H9 (cell line): Measurements from ENCODE around the gene GRIP1. TPM values are rescaled to one million over a fixed set of nuclear protein-coding genes. Genes with fewer than 3 reads are reported as not detected.

Experiments
- DNase-seq: peaks from one replicate; pipeline ENCODE4 v3.0.0-alpha.2; 2017
- H2AFZ ChIP-seq: one replicate; pipeline ENCODE4 v1.6.1; 2013; ENCODE audit warnings: mild to moderate bottlenecking, low read length, control low read depth, moderate library complexity
- H2AK5ac ChIP-seq: 2 replicates; pipeline ENCODE4 v1.6.1; 2013; ENCODE audit warnings: low read length, control low read depth, mixed read lengths; ENCODE audit not compliant: insufficient read length
- H2BK120ac ChIP-seq: one replicate; pipeline ENCODE4 v1.6.1; 2013; ENCODE audit warnings: low read depth, mild to moderate bottlenecking, low read length, control low read depth, inconsistent platforms; ENCODE audit not compliant: poor library complexity, severe bottlenecking
- H2BK12ac ChIP-seq: 2 replicates; pipeline ENCODE4 v1.6.1; 2013; ENCODE audit warnings: low read length, control low read depth, mixed read lengths, low read depth; ENCODE audit not compliant: insufficient read length
- H2BK15ac ChIP-seq: 2 replicates; pipeline ENCODE4 v1.6.1; 2013; ENCODE audit warnings: low read depth, low read length, control low read depth
- H2BK20ac ChIP-seq: one replicate; pipeline ENCODE4 v1.6.1; 2013; ENCODE audit warnings: low read depth, mild to moderate bottlenecking, low read length, control low read depth, inconsistent platforms; ENCODE audit not compliant: poor library complexity, severe bottlenecking
- H2BK5ac ChIP-seq: 2 replicates; pipeline ENCODE4 v1.6.1; 2013; ENCODE audit warnings: low read length, control low read depth, mixed read lengths; ENCODE audit not compliant: insufficient read length
- H3K14ac ChIP-seq: 2 replicates; pipeline ENCODE4 v1.6.1; 2013; ENCODE audit warnings: low read length, control low read depth; ENCODE audit not compliant: insufficient read depth
- H3K18ac ChIP-seq: 2 replicates; pipeline ENCODE4 v1.6.1; 2013; ENCODE audit warnings: low read depth, mild to moderate bottlenecking, mixed read lengths, low read length, control low read depth; ENCODE audit not compliant: insufficient read length
- H3K23ac ChIP-seq: 2 replicates; pipeline ENCODE4 v1.6.1; 2013; ENCODE audit warnings: low read length, control low read depth, mixed read lengths, low read depth; ENCODE audit not compliant: insufficient read length
- H3K23me2 ChIP-seq: 2 replicates; pipeline ENCODE4 v1.6.1; 2013; ENCODE audit warnings: low read depth, mild to moderate bottlenecking, mixed read lengths, low read length, control low read depth; ENCODE audit not compliant: insufficient read length, poor library complexity, severe bottlenecking
- H3K27ac ChIP-seq: 2 replicates; pipeline ENCODE4 v1.5.1; 2013; ENCODE audit warnings: low read length, control low read depth, mixed read lengths, low read depth; ENCODE audit not compliant: insufficient read length
- H3K27me3 ChIP-seq: 2 replicates; pipeline ENCODE4 v1.6.1; 2013; ENCODE audit warnings: low read length, control low read depth, inconsistent platforms; ENCODE audit not compliant: insufficient read depth
- H3K4ac ChIP-seq: 2 replicates; pipeline ENCODE4 v1.6.1; 2013; ENCODE audit warnings: low read depth, mild to moderate bottlenecking, control low read depth, inconsistent platforms, low read length, moderate library complexity
- H3K4me1 ChIP-seq: 2 replicates; pipeline ENCODE4 v1.6.1; 2013; ENCODE audit warnings: low read length, control low read depth, inconsistent platforms; ENCODE audit not compliant: insufficient read depth
- H3K4me2 ChIP-seq: 2 replicates; pipeline ENCODE4 v1.6.1; 2013; ENCODE audit warnings: low read length, control low read depth, mixed read lengths; ENCODE audit not compliant: insufficient read length, insufficient read depth
- H3K56ac ChIP-seq: 2 replicates; pipeline ENCODE4 v1.6.1; 2013; ENCODE audit warnings: low read depth, mild to moderate bottlenecking, mixed read lengths, low read length, control low read depth; ENCODE audit not compliant: insufficient read length
- H3K79me1 ChIP-seq: 2 replicates; pipeline ENCODE4 v1.6.1; 2013; ENCODE audit warnings: low read depth, mild to moderate bottlenecking, moderate library complexity, low read length, control low read depth, inconsistent platforms; ENCODE audit not compliant: insufficient read depth, poor library complexity, severe bottlenecking
- H3K79me2 ChIP-seq: 2 replicates; pipeline ENCODE4 v1.6.1; 2013; ENCODE audit warnings: low read length, control low read depth, inconsistent platforms; ENCODE audit not compliant: insufficient read depth
- H3K9ac ChIP-seq: 2 replicates; pipeline ENCODE4 v1.6.1; 2013; ENCODE audit warnings: low read length, control low read depth, mixed read lengths; ENCODE audit not compliant: insufficient read length; ENCODE audit errors: extremely low read depth
- H3K9me3 ChIP-seq: one replicate; pipeline ENCODE4 v1.6.1; 2013; ENCODE audit warnings: low read depth, low read length, inconsistent platforms; ENCODE audit not compliant: control insufficient read depth
- H3T11ph ChIP-seq: one replicate; pipeline ENCODE4 v1.6.1; 2013; ENCODE audit warnings: mild to moderate bottlenecking, low read length, control low read depth, inconsistent platforms
- H4K20me1 ChIP-seq: one replicate; pipeline ENCODE4 v1.6.1; 2013; ENCODE audit not compliant: control insufficient read depth, insufficient read length, insufficient read depth
- H4K5ac ChIP-seq: 2 replicates; pipeline ENCODE4 v1.6.1; 2013; ENCODE audit warnings: low read depth, mild to moderate bottlenecking, mixed read lengths, low read length, control low read depth; ENCODE audit not compliant: insufficient read length
- H4K8ac ChIP-seq: replicated peaks from 2 replicates; pipeline ENCODE4 v1.6.1; 2013; ENCODE audit warnings: low read length, control low read depth, mixed read lengths, low read depth; ENCODE audit not compliant: insufficient read length
- H4K91ac ChIP-seq: 2 replicates; pipeline ENCODE4 v1.6.1; 2013; ENCODE audit warnings: low read depth, mild to moderate bottlenecking, moderate library complexity, mixed read lengths, low read length, control low read depth; ENCODE audit not compliant: insufficient read length
- H3K27ac Mint-ChIP-seq, 3 experiments: 2 replicates in 2 of 3; 3 replicates in 1 of 3; pipeline ENCODE4 v1.8.0; 2020 to 2021; ENCODE audit warnings: mixed read lengths in 3 of 3, mild to moderate bottlenecking in 1 of 3, moderate library complexity in 1 of 3
- H3K27me3 Mint-ChIP-seq: 2 replicates; pipeline ENCODE4 v1.8.0; 2021; ENCODE audit warnings: low read depth, mild to moderate bottlenecking, moderate library complexity, mixed read lengths
- H3K36me3 Mint-ChIP-seq, 3 experiments: 2 replicates in 2 of 3; 3 replicates in 1 of 3; pipeline ENCODE4 v1.8.0; 2020 to 2021; ENCODE audit warnings: low read depth in 3 of 3, mixed read lengths in 3 of 3; ENCODE audit not compliant: insufficient read depth in 1 of 3
- H3K4me1 Mint-ChIP-seq, 2 experiments: 2 replicates each; pipeline ENCODE4 v1.8.0; 2020; ENCODE audit warnings: mixed read lengths in 2 of 2
- H3K4me3 Mint-ChIP-seq, 2 experiments: 2 replicates in 1 of 2; 3 replicates in 1 of 2; pipeline ENCODE4 v1.8.0; 2020 to 2021; ENCODE audit warnings: mild to moderate bottlenecking in 2 of 2, mixed read lengths in 2 of 2, moderate library complexity in 1 of 2
- H3K9me3 Mint-ChIP-seq, 2 experiments: 2 replicates in 1 of 2; 3 replicates in 1 of 2; pipeline ENCODE4 v1.8.0; 2020; ENCODE audit warnings: mild to moderate bottlenecking in 2 of 2, mixed read lengths in 2 of 2, moderate library complexity in 1 of 2
- total RNA-seq: library from RNA; stranded (reverse); gene quantifications from 2 replicates; pipeline ENCODE4 v1.2.1, GENCODE V29; 2021
- TF ChIP-seq, protein P1 (sequence below): fragments of 200-600 bp; sonication (generic); conservative IDR thresholded peaks from 3 replicates; pipeline ENCODE4 v1.8.0; 2021; ENCODE audit warnings: antibody characterized with exemption, mild to moderate bottlenecking

The GRIP1 gene
- total RNA-seq, 1 experiment from 2014 or later: 19.5 TPM

- no peaks in the 10 kb centered on the region; a peak in 1 of 7 replicates for H3K36me3 Mint-ChIP-seq
- no peak overlapping the region for H4K8ac ChIP-seq
- no peak overlapping the region for H3K27ac ChIP-seq
- no peaks in the 10 kb centered on the region for H3K27me3 ChIP-seq
- no peak overlapping the region for H2BK20ac ChIP-seq
- H2BK12ac ChIP-seq: no peak overlapping the region
- no peak overlapping the region for H2BK5ac ChIP-seq
- no peak overlapping the region for H4K91ac ChIP-seq
- no peak overlapping the region for H3T11ph ChIP-seq
- H3K27me3 Mint-ChIP-seq: no peaks in the 10 kb centered on the region
- no peak for DNase-seq
- no peak overlapping the region for H3K4me3 Mint-ChIP-seq
- TF ChIP-seq, protein P1, sequence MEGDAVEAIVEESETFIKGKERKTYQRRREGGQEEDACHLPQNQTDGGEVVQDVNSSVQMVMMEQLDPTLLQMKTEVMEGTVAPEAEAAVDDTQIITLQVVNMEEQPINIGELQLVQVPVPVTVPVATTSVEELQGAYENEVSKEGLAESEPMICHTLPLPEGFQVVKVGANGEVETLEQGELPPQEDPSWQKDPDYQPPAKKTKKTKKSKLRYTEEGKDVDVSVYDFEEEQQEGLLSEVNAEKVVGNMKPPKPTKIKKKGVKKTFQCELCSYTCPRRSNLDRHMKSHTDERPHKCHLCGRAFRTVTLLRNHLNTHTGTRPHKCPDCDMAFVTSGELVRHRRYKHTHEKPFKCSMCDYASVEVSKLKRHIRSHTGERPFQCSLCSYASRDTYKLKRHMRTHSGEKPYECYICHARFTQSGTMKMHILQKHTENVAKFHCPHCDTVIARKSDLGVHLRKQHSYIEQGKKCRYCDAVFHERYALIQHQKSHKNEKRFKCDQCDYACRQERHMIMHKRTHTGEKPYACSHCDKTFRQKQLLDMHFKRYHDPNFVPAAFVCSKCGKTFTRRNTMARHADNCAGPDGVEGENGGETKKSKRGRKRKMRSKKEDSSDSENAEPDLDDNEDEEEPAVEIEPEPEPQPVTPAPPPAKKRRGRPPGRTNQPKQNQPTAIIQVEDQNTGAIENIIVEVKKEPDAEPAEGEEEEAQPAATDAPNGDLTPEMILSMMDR: no peak
- H3K4me1 ChIP-seq: no peaks in the 10 kb centered on the region
- no peaks in the 10 kb centered on the region for H3K79me2 ChIP-seq
- no peak overlapping the region for H3K4me2 ChIP-seq
- H3K9me3 Mint-ChIP-seq: no peaks in the 10 kb centered on the region
- H3K18ac ChIP-seq: no peak overlapping the region
- no peak overlapping the region; a peak in 1 of 7 replicates for H3K27ac Mint-ChIP-seq
- no peak overlapping the region for H2AK5ac ChIP-seq
- no peak overlapping the region for H3K4ac ChIP-seq
- no peak overlapping the region for H2BK15ac ChIP-seq
- no peak overlapping the region for H3K23ac ChIP-seq
- no peak overlapping the region for H3K9ac ChIP-seq
- no peaks in the 10 kb centered on the region for H3K79me1 ChIP-seq
- no peak overlapping the region for H3K14ac ChIP-seq
- no peak overlapping the region for H2BK120ac ChIP-seq
- no peak overlapping the region for H3K56ac ChIP-seq
- H2AFZ ChIP-seq: no peak overlapping the region
- H3K4me1 Mint-ChIP-seq: peaks cover 22 to 23% of the 10 kb centered on the region in 2 experiments
- H3K23me2 ChIP-seq: no peaks in the 10 kb centered on the region
- no peaks in the 10 kb centered on the region for H3K9me3 ChIP-seq
- no peaks in the 10 kb centered on the region for H4K20me1 ChIP-seq
- no peak overlapping the region for H4K5ac ChIP-seq
Measured at GRCh38 chr12:66594688-66595087, 84.2 kb downstream of the GRIP1 start.
